HG02970 (cell line): ENCODE measurements around the gene VEGFD.

Experiments used
- ATAC-seq: cut with Tn5 transposase; IDR thresholded peaks from one replicate; pipeline ENCODE4 v1.9.1; 2021; ENCODE audit warnings: mild to moderate bottlenecking, moderate library complexity, moderate number of reproducible peaks; ENCODE audit not compliant: unreplicated experiment, low FRiP score

Gene VEGFD, protein sequence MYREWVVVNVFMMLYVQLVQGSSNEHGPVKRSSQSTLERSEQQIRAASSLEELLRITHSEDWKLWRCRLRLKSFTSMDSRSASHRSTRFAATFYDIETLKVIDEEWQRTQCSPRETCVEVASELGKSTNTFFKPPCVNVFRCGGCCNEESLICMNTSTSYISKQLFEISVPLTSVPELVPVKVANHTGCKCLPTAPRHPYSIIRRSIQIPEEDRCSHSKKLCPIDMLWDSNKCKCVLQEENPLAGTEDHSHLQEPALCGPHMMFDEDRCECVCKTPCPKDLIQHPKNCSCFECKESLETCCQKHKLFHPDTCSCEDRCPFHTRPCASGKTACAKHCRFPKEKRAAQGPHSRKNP

DNA sequence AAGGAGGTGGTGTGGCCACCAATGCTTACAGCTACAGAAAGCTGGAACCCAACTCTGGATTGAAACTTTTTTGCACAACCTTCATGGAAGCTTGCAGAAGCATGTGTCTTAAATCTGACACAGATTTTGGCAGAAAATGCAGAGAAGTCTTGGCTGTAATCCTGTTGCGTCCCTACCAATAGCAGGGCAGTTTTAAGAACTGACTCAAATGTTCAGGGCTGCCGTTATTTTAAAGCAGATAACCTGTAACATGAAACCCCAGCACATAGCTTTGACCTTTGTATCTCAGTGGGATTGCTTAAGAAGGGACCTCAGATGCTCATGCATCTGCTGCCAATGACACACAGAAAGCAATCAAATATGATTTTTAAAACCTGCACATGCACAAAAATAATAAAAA is at the start of gene VEGFD:
Gene VEGFD, minus strand, starts transcription at position 110 of the 400 bp plus-strand sequence. CDS start 467 bp downstream, outside the sequence.
- ATAC-seq = no peak

DNA sequence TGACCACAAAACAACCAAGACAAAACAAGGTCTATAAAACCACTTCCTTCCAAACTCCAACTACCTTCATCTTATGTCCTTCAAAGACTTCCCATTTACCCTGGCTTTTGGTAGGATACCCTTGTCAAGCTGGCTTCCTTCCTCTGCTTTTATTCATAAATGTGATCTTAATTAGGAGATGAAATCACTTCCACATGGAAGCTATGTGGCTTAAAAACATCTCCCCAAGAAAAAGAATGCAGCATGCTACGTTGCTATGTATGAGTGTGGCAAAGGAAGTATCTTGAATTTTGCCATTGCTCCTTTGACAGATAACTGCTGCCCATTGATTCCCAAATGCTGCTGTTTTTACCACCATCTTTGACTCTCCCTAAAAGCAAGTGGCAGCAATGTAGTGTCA is 46.4 kb upstream of the VEGFD start:
- ATAC-seq = no peak

DNA sequence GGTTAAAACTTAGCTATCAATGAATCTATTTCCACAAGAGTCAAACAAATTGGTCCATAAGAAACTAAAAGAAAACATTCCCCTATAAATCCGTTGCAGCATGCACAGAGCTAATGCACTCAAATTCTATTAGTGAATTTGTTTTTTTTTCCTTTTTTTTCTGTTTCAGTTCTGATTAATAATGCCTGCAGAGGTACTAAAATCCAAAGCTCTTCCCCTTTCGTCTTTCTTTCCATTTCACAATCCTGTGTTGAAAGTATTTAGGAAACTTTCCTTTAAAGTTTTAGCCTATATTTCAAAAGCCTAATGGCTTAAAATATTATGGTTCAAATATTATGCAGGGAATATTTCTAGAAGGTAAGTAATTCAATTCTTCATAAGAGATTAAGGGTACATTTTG is 45.9 kb upstream of the VEGFD start:
- ATAC-seq = no peak

DNA sequence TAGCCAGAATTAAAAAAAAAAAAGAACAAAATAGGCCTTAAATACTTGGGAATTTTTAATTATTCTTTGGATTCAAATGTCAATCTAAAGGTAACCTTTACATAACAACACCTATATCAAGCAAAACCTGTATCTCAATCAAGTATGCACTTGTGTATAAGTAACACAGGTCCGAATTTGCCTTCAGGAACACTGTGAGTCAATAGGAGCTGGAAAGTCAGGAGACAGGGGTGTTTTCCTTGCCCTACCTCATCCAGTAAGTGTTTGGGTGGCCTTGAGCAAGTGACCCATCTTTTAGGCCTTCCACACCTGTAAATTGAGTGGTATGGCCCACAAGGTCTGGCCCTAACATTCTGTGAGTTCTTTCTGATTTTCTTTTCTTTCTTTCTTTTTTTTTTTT is 40.8 kb upstream of the VEGFD start:
- no peak for ATAC-seq

DNA sequence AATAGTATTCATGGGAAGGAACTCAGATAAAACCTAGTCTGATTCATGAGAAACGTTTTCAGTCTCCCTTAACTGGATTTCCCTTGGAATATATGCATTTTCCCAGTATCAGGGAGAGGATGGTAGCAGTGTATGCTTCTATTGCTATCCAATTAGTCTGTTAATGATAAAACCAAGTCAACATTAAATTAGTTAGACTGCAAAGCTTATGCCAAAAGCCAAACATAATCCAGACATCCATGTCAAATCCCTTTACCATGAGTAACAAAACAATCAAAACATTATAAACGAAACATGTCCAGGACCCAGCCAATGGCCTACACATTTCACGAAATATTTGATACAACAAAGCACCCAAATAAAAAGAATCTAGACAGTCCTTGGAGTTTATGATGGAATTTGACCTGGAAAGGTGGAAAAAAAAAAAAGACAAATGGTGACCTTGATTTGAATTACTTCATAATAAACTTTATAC is 34.5 kb upstream of the VEGFD start:
- ATAC-seq = no peak

DNA sequence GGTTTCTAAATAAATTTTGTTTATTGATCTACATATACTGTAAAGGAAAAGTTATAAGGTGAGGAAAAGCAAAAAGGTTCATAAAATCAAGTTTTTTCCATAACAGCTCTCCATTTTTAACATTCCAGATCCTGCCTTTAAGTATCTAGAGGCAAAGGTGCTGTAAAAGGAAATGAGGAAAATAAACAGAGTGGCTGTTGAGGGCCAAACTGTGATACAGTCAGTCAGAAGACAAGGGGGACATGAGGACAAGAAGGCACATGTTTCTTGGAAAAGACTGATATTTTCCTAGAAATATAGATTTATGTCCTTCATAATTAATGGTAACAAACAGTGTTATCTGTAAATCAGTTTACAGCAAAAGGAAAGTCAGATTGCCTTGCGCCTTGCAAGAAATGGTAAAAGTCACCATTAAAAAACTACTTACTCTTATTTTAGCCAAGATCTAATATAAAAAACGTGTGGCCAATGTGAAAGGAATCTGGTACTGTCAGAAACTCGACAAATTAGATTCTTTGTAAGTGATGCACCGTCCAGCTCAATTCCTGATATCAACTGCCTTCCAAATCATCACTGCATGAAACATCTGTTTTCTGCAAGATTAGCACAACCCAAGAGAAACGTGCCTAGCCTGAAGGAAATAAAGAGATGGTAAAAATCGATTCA is 34.0 kb upstream of the VEGFD start:
- no peak for ATAC-seq

DNA sequence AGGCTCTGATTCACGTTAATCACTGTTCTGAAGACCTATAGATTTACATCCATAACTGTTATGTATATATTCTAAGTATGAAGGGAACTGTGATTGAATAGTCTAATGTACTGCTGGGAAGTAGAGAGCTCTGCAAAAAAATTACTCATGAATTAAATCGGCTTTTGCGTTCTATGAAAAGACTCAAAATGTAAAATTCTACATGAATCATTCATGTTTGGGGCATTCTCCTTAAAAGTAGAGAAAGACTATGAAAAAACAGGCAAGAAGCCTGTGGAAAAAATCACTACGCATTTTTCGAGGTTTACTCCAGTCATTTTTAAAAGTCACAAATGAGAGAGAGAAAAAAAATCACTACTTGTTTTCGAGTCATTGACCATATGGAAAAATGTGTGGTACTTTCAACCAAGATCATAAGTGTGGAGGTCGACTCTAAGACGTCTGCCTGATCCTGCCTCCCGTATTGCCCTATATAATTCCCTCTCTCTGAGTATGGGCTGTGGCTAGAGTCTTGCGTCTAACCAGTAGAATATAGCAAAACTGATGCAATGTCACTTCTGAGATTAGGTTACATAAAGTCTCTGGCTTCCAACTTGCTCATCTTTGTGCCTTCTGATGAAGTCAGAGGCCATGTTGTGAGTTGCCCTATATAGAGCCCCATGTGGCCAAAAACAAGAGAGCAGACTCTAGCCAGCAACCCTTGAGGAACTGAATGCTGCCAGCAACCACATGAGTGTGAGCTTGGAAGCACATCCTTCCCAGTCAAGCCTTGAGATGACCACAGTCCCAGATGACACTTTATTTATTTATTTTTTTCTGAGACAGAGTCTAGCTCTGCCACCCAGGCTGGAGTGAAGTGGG is 32.1 kb upstream of the VEGFD start:
- ATAC-seq = no peak

DNA sequence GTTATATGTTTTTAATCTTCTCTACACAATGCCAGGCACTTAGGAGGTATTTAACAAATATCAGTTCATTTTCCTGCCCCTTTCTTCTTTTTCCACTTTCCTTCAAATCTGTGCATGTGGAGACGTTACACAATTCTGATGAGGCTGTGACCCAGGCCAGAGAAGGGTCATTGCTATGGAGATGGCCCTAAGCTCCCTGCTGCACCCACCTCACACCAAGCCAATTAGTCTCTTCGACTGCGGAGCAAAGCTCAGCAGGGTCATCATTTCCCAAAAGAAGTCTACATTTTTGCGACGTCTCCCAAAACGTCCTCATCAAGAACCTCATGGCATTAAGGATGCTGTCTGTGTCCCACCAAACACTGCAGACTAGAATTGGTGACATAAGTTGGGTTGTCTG is 28.9 kb upstream of the VEGFD start:
- ATAC-seq = no peak

DNA sequence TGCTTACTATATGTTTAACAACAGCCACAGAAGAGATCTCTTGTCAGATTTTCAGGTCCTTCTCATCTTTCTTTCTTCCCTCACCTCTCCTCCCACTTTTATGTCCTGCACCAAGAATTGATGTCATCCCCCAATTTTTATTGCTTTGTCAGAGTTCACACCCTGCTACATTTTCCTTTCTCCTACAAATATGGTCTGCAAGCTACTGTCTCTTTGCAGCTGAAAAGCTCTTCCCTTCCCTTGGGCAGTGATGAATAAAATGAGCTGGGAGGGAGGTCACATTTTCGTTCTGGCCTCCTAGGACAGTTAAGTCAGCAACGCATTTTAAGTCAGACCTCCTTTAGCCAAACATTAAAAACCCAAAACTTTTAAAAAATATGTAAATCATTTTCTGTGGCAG is 26.7 kb upstream of the VEGFD start:
- ATAC-seq = no peak

DNA sequence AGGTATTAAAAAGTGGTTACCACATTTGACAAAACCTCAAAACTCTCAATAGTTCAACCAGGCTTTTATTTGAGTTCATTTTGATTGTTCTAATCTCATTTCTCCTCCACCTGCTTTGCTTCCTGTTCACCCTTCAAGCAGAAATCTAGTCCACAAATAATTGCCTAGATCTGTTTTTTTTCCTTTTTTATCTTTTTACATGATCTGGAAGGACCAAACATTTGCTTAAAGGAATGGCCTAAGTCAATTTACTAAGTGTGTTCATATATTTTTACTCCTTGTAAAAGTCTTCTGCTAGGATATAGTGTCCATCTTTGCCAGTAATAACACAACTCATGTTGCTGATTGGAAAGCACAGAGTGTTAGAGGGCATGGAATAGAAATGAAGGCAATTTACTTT is 26.2 kb upstream of the VEGFD start:
- ATAC-seq = no peak

DNA sequence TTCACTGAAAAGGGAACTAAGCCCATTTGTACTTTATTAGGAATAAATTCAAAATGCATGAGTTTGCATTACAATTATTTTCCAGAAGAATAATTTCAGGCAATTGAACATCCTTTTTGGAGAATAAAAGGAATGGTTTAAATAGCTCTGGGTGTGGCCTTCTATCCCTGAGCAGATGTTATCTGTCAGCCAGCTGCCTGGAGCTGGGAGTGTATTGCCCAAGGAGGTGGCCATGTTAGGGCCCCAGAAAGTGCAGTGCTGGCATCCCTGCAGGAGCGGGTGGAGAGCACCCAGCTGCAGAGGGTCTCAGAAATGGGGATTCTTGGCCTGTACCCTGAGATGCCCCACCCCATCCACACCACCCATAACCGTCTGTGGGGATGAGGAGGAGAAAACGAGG is 21.6 kb upstream of the VEGFD start:
- ATAC-seq = no peak

DNA sequence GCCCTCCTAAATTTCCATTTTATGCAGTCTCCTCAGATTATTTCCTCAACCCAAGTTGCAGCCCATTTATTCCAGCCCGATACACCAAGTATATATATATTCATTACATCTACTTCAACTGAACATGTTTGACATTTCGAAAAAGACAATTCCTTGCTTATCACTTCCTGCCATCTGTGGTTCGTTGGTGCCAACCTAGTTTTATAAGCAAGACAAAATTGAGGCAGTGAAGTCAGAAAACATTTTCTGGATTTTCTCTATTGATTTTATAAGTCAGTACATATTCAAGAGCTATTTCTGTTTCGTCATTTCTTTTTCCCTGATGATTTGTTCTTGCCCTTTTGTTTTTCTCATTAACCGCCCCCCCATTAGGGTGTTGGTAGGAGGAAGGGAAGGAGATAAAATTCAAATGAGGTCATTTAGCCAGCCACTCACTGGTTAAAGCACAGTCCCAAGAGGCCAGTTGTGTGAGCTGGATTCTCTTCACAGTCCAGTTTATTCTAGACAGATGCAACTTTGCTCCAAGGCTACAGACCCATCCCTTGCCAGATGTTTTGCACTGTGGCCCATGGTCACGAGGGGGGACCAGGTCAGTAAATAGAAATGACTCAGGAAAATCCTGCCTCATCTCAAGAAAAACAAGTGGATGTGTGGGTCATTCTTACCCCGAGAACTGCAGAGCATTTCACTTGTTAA is 20.3 kb upstream of the VEGFD start:
- ATAC-seq = no peak

DNA sequence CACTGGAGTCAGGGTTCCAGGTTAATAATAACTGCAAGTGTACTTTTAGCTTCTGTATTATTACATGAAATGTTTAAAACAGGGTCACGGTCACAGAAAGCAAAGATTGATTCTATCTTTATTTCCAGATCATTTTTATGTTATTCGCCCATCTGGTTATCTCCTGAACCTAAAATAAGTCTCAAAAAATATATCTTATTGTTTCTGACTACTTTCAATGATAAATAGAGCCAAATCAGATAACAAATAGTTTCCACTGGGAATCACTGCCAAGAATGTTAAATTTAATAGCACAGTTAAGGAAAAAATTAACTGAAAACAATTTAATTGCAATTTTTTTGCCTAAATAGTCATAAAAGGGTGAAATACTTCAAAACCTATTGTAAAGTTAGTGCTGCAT is 17.2 kb upstream of the VEGFD start:
- ATAC-seq = no peak

DNA sequence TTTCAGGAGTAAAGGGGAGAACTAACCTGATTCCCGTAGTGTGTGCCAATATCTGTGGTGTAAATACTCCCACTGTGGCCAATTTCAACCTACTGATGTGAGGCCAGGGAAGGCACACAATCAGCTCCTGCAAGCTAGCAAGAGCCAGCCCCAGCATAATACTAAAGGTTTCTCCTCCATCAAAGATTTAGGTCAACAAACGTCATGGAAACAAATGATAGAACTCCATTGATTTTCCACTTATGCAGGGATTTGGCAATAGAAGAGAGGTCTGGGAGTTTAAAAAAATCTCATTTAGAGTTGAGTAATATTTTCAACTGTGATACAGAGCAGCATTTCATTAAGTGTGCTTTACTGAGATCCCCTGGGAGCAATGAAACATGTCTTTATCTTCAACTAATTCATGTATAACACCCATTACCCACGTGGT is 15.8 kb upstream of the VEGFD start:
- ATAC-seq = no peak

DNA sequence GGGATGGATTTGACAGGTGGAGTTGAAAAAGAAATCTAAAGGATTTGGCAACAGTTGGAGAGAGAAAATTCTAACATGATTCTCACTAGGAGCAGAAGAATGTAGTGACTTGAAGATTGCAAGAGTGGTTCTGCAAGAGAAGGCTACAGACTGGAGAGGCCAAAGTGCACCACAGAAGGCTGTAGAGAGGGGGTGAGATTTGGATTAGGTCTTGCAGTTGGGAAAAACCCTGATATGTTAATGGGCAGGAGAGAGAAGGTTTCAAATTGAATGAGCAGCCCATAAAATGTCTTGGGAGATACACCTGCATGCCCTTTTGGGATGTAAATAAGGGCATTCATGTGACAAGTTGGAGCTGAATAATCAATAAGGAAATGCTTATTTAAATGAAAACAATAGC is 14.7 kb upstream of the VEGFD start:
- no peak for ATAC-seq

DNA sequence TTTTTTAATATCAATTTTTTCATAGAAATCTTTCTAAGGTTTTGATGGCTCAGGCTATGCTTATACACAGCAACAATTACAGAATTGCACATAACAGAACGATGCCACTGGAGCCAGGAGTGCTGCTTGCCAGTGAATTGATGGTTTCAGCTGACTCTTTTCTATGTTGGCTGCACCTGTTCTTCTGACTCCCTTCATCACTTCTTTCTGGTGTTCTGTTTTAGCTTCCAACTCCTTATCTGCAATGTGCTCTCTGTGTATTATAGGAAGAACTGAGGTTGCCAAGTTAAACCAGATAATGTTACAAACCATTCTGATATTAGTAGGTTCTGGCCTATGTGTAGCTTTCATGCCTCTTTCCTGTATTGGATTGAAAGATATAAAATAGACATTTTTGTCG is 11.6 kb upstream of the VEGFD start:
- ATAC-seq = no peak

DNA sequence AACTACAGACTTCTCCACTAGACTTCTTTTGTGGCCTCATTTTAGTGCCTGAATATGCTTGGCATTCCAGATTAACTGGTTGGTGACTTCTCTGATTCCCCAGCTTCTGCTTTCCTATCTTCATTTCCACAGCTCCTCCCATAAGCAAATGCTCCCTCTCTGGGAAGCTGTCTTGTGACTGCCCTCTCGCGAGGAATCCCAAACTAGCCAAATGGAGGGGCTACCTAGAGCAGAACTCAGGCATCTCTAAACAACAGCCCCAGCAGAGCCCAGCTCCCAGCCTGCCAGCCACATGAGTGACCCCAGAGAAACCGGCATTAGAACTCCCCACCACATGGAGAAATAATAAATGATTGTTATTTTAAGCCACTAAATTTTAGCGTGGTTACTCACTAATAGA is 7.6 kb upstream of the VEGFD start:
- ATAC-seq = no peak

DNA sequence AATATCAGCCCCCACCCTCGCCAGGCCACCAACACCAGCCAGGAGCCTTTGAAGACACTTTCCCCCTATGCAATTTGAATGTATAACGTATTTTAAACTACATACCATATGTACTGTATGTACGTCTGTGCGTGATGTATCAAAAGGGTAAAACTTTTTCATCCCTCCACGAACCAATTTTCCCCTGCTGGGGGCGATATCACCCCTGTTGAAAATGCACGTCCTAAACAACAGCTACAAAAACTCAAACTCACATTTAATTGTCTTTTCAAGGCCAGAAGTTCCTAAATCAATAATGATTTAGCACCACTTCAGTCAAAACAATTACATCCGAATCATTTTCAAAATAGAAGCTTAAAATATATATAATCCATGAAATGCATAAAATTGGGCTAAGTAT is 1.4 kb downstream of the VEGFD start:
- no peak for ATAC-seq

DNA sequence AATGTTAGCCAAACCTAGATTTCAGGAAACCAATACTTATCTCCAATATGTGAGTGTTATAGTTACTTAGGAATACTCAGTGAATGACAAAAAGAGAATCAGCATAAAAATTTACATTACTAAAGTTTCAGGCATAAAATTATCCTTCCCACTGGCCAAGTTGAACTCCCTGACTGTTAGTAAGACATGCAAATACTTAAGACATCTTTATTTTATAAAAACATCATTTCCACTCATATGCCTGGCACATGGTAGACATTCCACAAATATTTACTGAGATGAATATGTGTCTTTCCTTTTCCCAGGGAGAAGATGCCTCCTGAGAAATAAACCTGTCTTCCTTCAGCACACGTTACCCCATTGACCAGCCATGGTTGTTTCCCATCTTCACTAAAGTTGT is 7.3 kb downstream of the VEGFD start:
- no peak for ATAC-seq

DNA sequence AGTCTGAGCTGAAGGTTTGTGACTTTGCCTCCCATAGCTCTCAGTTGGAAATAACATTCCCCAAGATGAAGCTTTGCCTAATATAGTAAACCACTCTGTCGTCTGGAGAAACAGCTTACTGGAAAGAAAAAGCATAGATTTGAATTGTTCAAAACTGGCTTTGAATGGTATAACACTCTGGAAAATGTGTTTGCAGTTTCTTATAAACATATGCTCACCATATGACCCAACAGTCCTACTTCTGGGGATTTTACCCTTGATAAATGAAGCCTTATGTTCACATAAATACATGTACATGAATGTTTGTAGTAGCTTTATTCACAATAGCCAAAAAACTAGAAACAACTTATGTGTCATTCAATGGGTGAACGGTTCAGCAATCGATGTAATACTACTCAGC is 10.2 kb downstream of the VEGFD start:
- no peak for ATAC-seq
